Epithelial cell of proximal tubule (primary cell): Measurements from ENCODE around the gene EYA4. TPM values are rescaled to one million over a fixed set of nuclear protein-coding genes. Genes with fewer than 3 reads are reported as not detected.
"Not testable (repeated sequence)": the region's sequence is repeated elsewhere in the genome, so short reads cannot be mapped to it uniquely, and the experiment has no call there.

Experiments
- DNase-seq: peaks from one replicate; pipeline ENCODE4 v3.0.0-alpha.2; 2011; ENCODE audit warnings: low read depth
- H3K4me3 ChIP-seq: 2 replicates; pipeline ENCODE4 v1.5.1; 2011; ENCODE audit warnings: low read depth, mild to moderate bottlenecking, low read length
- total RNA-seq: library from RNA; depleted of rRNA; stranded (reverse); fragments of >200 nt; gene quantifications from 2 replicates; pipeline ENCODE4 v1.2.3, GENCODE V29; 2015
- TF ChIP-seq, protein P1 (sequence below): conservative IDR thresholded peaks from 2 replicates; pipeline ENCODE4 v1.5.1; 2012; ENCODE audit warnings: low read depth, mild to moderate bottlenecking, low read length

EYA4 gene
- total RNA-seq, 1 donor from 2014 or later = not detected

DNA sequence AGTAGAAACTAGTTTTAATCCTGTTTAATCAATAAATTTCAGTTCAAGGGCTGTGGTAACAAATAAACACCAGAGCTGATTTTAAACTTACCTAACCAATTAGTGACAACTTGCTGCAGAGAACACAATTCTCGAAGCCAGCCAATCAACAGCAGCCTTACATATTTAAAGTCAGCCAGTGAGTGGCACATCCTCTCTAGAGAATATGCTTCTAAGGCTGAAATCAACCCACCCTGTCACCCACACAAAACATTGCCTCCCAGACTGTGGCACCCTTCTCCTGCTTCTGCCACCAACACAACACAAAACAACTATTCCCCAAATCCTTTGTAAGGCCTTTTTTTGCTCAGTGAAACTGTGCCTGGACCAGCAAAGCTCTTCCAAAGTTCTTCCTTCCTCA, 306.0 kb downstream of the EYA4 start:
- no peak for DNase-seq
- no peak overlapping the region for H3K4me3 ChIP-seq
- TF ChIP-seq, protein P1, sequence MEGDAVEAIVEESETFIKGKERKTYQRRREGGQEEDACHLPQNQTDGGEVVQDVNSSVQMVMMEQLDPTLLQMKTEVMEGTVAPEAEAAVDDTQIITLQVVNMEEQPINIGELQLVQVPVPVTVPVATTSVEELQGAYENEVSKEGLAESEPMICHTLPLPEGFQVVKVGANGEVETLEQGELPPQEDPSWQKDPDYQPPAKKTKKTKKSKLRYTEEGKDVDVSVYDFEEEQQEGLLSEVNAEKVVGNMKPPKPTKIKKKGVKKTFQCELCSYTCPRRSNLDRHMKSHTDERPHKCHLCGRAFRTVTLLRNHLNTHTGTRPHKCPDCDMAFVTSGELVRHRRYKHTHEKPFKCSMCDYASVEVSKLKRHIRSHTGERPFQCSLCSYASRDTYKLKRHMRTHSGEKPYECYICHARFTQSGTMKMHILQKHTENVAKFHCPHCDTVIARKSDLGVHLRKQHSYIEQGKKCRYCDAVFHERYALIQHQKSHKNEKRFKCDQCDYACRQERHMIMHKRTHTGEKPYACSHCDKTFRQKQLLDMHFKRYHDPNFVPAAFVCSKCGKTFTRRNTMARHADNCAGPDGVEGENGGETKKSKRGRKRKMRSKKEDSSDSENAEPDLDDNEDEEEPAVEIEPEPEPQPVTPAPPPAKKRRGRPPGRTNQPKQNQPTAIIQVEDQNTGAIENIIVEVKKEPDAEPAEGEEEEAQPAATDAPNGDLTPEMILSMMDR = no peak

DNA sequence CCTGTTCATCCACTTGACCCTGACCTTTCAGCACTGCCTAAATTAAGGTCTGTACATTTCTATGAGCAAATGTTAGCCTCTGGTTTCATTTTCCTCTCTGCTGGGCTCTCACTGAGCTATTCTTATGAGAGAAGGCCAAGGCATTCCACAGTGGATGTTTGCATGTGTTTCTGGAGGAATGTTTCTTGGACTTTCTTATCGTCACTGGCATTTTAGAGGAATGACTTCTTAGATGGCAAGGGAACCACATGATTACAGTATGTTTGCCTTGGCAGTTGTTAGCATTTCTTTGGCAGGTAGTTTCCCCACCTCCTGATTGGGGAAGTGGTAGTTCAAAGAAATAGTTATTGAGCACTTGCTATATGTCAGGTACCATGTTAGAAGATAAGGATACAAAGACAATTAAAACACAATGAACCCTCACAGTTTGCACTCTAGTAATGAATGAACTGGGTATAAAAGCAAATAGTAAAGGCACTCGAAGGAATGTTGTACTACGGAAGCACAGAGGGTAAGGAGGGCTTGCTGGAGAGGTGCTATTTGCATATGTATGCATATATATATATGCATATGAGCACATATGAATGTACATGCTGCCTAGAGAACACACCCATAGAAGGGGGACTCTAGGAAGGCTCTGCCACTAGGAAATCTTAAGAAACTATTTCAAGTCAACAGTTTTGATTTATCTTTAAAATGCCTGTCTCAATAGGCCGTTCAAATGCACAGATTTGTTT, 307.4 kb downstream of the EYA4 start:
- no peak overlapping the region for H3K4me3 ChIP-seq
- TF ChIP-seq, protein P1 = no peak
- DNase-seq = peak; percentile 22

DNA sequence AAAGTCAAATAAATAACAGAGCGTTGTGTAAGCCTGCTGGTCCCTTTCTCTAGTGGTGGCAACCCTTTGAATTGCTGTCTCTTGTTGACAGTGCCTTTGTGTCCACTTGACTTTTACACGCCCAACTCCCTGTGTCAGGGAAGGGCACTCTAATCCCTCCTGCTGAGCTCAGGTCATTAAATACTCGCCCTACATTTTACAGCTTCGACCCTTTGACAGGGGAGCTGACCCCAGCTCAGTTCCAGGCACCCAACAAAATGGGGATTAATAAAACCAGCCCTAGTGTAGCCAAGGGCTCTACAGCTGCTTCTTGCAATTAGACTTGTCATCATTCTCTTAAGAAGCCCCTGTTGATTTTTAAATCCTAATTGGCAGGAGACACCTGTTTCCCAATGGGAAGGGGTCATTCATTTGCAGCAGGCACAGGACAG, 308.2 kb downstream of the EYA4 start:
- TF ChIP-seq, protein P1 = no peak
- no peak overlapping the region for H3K4me3 ChIP-seq
- no peak for DNase-seq

DNA sequence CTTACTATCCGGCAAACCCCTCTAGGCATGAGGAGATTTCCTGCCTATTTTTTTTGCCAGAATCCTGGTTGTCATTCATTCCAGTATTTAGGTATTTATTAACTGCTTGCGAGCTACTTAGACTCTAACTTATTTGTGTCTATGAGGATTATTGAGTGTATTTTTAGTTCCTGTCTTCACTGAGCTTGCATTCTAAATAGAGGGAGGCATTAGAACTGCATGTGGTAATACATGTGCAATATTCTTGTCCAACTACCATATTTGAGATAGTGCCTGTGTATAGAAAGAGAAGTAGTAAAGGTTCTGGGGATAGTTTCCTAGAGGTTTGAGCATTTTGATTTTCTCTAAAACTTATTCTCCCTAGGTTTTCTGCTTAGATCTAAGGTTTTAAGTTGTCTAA, 308.9 kb downstream of the EYA4 start:
- no peak overlapping the region for H3K4me3 ChIP-seq
- TF ChIP-seq, protein P1 = no peak
- no peak for DNase-seq

DNA sequence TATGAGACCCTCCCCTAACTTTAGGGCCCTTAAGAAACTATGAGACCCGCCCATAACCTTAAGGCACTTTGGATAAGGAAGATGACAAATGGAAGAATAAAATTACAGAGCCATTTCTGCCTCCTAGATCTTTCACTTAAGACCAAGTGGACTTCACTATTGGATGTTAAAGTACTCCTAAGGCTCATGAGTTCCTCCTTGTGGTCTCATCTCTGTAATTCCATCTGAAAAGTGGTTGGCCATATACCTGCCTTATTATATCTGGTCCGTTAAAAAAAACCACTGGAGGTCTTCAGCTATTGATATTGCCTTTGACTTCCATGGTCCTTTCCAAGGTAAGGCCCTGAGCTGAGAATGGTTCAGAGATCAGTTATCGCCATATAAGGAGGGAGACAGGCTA, 310.3 kb downstream of the EYA4 start:
- no peak overlapping the region for H3K4me3 ChIP-seq
- no peak for DNase-seq
- TF ChIP-seq, protein P1 = no peak

DNA sequence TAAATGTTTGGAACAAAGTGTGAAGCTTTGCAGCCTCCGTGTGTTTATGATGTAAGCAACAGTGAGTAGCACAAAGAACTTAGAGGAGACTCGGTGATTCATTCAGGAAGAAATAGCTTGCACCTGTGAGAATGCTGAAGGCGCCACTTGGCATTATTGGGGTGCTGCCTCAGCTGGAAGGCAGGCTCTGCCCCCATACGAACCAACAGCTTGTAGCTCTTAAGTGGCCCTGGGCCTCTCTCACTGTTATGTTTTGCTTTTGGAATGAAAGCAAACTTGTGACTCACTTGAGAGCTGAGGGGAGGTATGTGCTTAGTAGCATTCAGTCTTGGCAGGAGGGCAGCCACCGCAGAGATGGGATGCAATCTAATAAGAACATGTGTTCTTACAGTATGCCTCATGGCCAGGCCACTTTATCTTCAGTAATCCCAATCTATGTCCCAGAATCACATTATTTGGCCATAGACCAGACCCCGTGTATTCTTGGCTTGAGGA, 310.7 kb downstream of the EYA4 start:
- TF ChIP-seq, protein P1 = no peak
- DNase-seq = peak; percentile 23
- no peak overlapping the region for H3K4me3 ChIP-seq

DNA sequence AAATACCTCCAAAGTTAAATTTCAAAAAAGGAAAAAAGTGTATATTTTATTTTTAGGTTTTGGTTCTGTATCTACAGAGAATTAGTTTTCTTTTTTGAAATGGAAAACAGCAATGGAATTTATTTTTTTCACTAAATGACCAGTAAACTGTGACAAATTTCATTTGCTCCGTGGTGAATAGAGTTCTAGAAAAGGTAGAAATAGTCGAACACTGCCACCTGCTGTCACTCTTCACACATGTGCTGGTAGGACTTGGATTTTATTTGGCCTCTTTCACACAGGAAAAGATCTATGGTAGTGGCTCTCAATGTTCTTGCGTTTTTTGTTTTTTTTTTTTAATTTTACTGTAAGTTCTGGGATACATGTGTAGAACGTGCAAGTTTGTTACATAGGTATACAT, 312.5 kb downstream of the EYA4 start:
- peak; percentile 10 for DNase-seq
- H3K4me3 ChIP-seq = no peak overlapping the region
- TF ChIP-seq, protein P1 = peak; percentile 77

DNA sequence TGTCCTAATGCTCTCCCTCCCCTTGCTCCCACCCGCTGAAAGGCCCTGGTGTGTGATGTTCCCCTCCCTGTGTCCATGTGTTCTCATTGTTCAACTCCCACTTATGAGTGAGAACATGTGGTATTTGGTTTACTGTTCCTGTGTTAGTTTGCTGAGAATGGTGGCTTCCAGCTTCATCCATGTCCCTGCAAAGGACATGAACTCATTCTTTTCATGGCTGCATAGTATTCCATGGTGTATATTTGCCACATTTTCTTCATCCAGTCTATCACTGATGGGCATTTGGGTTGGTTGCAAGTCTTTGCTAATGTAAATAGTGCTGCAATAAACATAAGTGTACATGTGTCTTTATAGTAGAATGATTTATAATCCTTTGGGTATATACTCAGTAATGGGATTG, 313.0 kb downstream of the EYA4 start:
- H3K4me3 ChIP-seq, DNase-seq: not testable (repeated sequence)
